ENCODE measurements around the gene TXNDC11. TPM values are rescaled to one million over a fixed set of nuclear protein-coding genes. Genes with fewer than 3 reads are reported as not detected.

The TXNDC11 gene
- polyA plus RNA-seq, 3 donors: 29.7 to 47.3 (median 35.5) TPM

- 75 to 82% (median 76%) methylated on average over 18 of the region's 18 CpGs for WGBS, 3 donors
- no peak overlapping the region for H3K27ac ChIP-seq (ENCODE audit: low read depth, low read length)
Observed at GRCh38 chr16:11650641-11651591, 91.7 kb downstream of the TXNDC11 start.

- WGBS, 3 donors: 78 to 81% (median 79%) methylated on average over 7 of the region's 7 CpGs
Observed at GRCh38 chr16:11649276-11649675, 93.4 kb downstream of the TXNDC11 start.

GRCh38 chr16:11642765-11643116 is 99.9 kb downstream of the TXNDC11 start:
- WGBS, 3 donors: 49 to 56% (median 53%) methylated on average over 4 of the region's 4 CpGs
- no peak overlapping the region for H3K27ac ChIP-seq (ENCODE audit: low read depth, low read length)

More at GRCh38 chr16:11649276-11649675, 93.4 kb downstream of the TXNDC11 start:
- no peak overlapping the region for H3K27ac ChIP-seq (ENCODE audit: low read depth, low read length)

GRCh38 chr16:11640987-11641817 is 101.5 kb downstream of the TXNDC11 start:
- WGBS, 3 donors: 37 to 43% (median 42%) methylated on average over 20 of the region's 20 CpGs
- peak overlapping the region; percentile 85 for H3K27ac ChIP-seq (ENCODE audit: low read depth, low read length)

GRCh38 chr16:11639925-11640899 is 102.4 kb downstream of the TXNDC11 start:
- H3K27ac ChIP-seq (ENCODE audit: low read depth, low read length): peak overlapping the region; percentile 91
- WGBS, 3 donors: 41 to 44% (median 42%) methylated on average over 25 of the region's 25 CpGs

- WGBS, 3 donors: 48 to 55% (median 51%) methylated on average over 4 of the region's 4 CpGs
- H3K27ac ChIP-seq (ENCODE audit: low read depth, low read length): no peak overlapping the region
Observed at GRCh38 chr16:11639008-11639562, 103.6 kb downstream of the TXNDC11 start.

GRCh38 chr16:11638140-11638539 is 104.5 kb downstream of the TXNDC11 start:
- WGBS, 3 donors: 82 to 97% (median 92%) methylated on average over 4 of the region's 4 CpGs
- H3K27ac ChIP-seq (ENCODE audit: low read depth, low read length): no peak overlapping the region

GRCh38 chr16:11637320-11637719 is 105.3 kb downstream of the TXNDC11 start:
- H3K27ac ChIP-seq (ENCODE audit: low read depth, low read length): no peak overlapping the region
- 63 to 87% (median 80%) methylated on average over 5 of the region's 5 CpGs for WGBS, 3 donors

- H3K27ac ChIP-seq (ENCODE audit: low read depth, low read length): no peak overlapping the region
- 29 to 61% (median 56%) methylated on average over 14 of the region's 14 CpGs for whole genome bisulfite sequencing, 3 donors
Observed at GRCh38 chr16:11636172-11636721, 106.4 kb downstream of the TXNDC11 start.

- 70 to 88% (median 86%) methylated on average over 12 of the region's 12 CpGs for WGBS, 3 donors
- no peak overlapping the region for H3K27ac ChIP-seq (ENCODE audit: low read depth, low read length)
Observed at GRCh38 chr16:11635679-11636171, 106.9 kb downstream of the TXNDC11 start.

- WGBS, 3 donors: 89 to 90% (median 89%) methylated on average over 10 of the region's 10 CpGs
- H3K27ac ChIP-seq (ENCODE audit: low read depth, low read length): no peak overlapping the region
Observed at GRCh38 chr16:11635113-11635652, 107.5 kb downstream of the TXNDC11 start.

- H3K27ac ChIP-seq (ENCODE audit: low read depth, low read length): no peak overlapping the region
- WGBS, 3 donors: 63 to 85% (median 68%) methylated on average over 6 of the region's 6 CpGs
Observed at GRCh38 chr16:11634312-11634711, 108.3 kb downstream of the TXNDC11 start.

- WGBS, 3 donors: 74 to 83% (median 81%) methylated on average over 3 of the region's 3 CpGs
Observed at GRCh38 chr16:11633113-11633512, 109.5 kb downstream of the TXNDC11 start.

GRCh38 chr16:11632455-11632939 is 110.2 kb downstream of the TXNDC11 start:
- 48 to 58% (median 52%) methylated on average over 13 to 15 of the region's 15 CpGs for WGBS, 3 donors
- H3K27ac ChIP-seq (ENCODE audit: low read depth, low read length): no peak overlapping the region

More at GRCh38 chr16:11633113-11633512, 109.5 kb downstream of the TXNDC11 start:
- H3K27ac ChIP-seq (ENCODE audit: low read depth, low read length): no peak overlapping the region

GRCh38 chr16:11631214-11631613 is 111.4 kb downstream of the TXNDC11 start:
- WGBS, 3 donors: 88 to 93% (median 93%) methylated on average over 7 of the region's 7 CpGs
- H3K27ac ChIP-seq (ENCODE audit: low read depth, low read length): no peak overlapping the region

- H3K27ac ChIP-seq (ENCODE audit: low read depth, low read length): no peak overlapping the region
- 75 to 93% (median 93%) methylated on average over 6 of the region's 6 CpGs for WGBS, 3 donors
Observed at GRCh38 chr16:11630768-11631056, 111.9 kb downstream of the TXNDC11 start.
